H9 (cell line): ENCODE data around the gene DPH7. TPM values are rescaled to one million over a fixed set of nuclear protein-coding genes. Genes with fewer than 3 reads are reported as not detected.

Experiments used
- DNase-seq: peaks from one replicate; pipeline ENCODE4 v3.0.0-alpha.2; 2017
- H2AFZ ChIP-seq: one replicate; pipeline ENCODE4 v1.6.1; 2013; ENCODE audit warnings: mild to moderate bottlenecking, low read length, control low read depth, moderate library complexity
- H2AK5ac ChIP-seq: 2 replicates; pipeline ENCODE4 v1.6.1; 2013; ENCODE audit warnings: low read length, control low read depth, mixed read lengths; ENCODE audit not compliant: insufficient read length
- H2BK120ac ChIP-seq: one replicate; pipeline ENCODE4 v1.6.1; 2013; ENCODE audit warnings: low read depth, mild to moderate bottlenecking, low read length, control low read depth, inconsistent platforms; ENCODE audit not compliant: poor library complexity, severe bottlenecking
- H2BK12ac ChIP-seq: 2 replicates; pipeline ENCODE4 v1.6.1; 2013; ENCODE audit warnings: low read length, control low read depth, mixed read lengths, low read depth; ENCODE audit not compliant: insufficient read length
- H2BK15ac ChIP-seq: 2 replicates; pipeline ENCODE4 v1.6.1; 2013; ENCODE audit warnings: low read depth, low read length, control low read depth
- H2BK20ac ChIP-seq: one replicate; pipeline ENCODE4 v1.6.1; 2013; ENCODE audit warnings: low read depth, mild to moderate bottlenecking, low read length, control low read depth, inconsistent platforms; ENCODE audit not compliant: poor library complexity, severe bottlenecking
- H2BK5ac ChIP-seq: 2 replicates; pipeline ENCODE4 v1.6.1; 2013; ENCODE audit warnings: low read length, control low read depth, mixed read lengths; ENCODE audit not compliant: insufficient read length
- H3K14ac ChIP-seq: 2 replicates; pipeline ENCODE4 v1.6.1; 2013; ENCODE audit warnings: low read length, control low read depth; ENCODE audit not compliant: insufficient read depth
- H3K18ac ChIP-seq: 2 replicates; pipeline ENCODE4 v1.6.1; 2013; ENCODE audit warnings: low read depth, mild to moderate bottlenecking, mixed read lengths, low read length, control low read depth; ENCODE audit not compliant: insufficient read length
- H3K23ac ChIP-seq: 2 replicates; pipeline ENCODE4 v1.6.1; 2013; ENCODE audit warnings: low read length, control low read depth, mixed read lengths, low read depth; ENCODE audit not compliant: insufficient read length
- H3K23me2 ChIP-seq: 2 replicates; pipeline ENCODE4 v1.6.1; 2013; ENCODE audit warnings: low read depth, mild to moderate bottlenecking, mixed read lengths, low read length, control low read depth; ENCODE audit not compliant: insufficient read length, poor library complexity, severe bottlenecking
- H3K27ac ChIP-seq: 2 replicates; pipeline ENCODE4 v1.5.1; 2013; ENCODE audit warnings: low read length, control low read depth, mixed read lengths, low read depth; ENCODE audit not compliant: insufficient read length
- H3K27me3 ChIP-seq: 2 replicates; pipeline ENCODE4 v1.6.1; 2013; ENCODE audit warnings: low read length, control low read depth, inconsistent platforms; ENCODE audit not compliant: insufficient read depth
- H3K4ac ChIP-seq: 2 replicates; pipeline ENCODE4 v1.6.1; 2013; ENCODE audit warnings: low read depth, mild to moderate bottlenecking, control low read depth, inconsistent platforms, low read length, moderate library complexity
- H3K4me1 ChIP-seq: 2 replicates; pipeline ENCODE4 v1.6.1; 2013; ENCODE audit warnings: low read length, control low read depth, inconsistent platforms; ENCODE audit not compliant: insufficient read depth
- H3K4me2 ChIP-seq: 2 replicates; pipeline ENCODE4 v1.6.1; 2013; ENCODE audit warnings: low read length, control low read depth, mixed read lengths; ENCODE audit not compliant: insufficient read length, insufficient read depth
- H3K56ac ChIP-seq: 2 replicates; pipeline ENCODE4 v1.6.1; 2013; ENCODE audit warnings: low read depth, mild to moderate bottlenecking, mixed read lengths, low read length, control low read depth; ENCODE audit not compliant: insufficient read length
- H3K79me1 ChIP-seq: 2 replicates; pipeline ENCODE4 v1.6.1; 2013; ENCODE audit warnings: low read depth, mild to moderate bottlenecking, moderate library complexity, low read length, control low read depth, inconsistent platforms; ENCODE audit not compliant: insufficient read depth, poor library complexity, severe bottlenecking
- H3K79me2 ChIP-seq: 2 replicates; pipeline ENCODE4 v1.6.1; 2013; ENCODE audit warnings: low read length, control low read depth, inconsistent platforms; ENCODE audit not compliant: insufficient read depth
- H3K9ac ChIP-seq: 2 replicates; pipeline ENCODE4 v1.6.1; 2013; ENCODE audit warnings: low read length, control low read depth, mixed read lengths; ENCODE audit not compliant: insufficient read length; ENCODE audit errors: extremely low read depth
- H3K9me3 ChIP-seq: one replicate; pipeline ENCODE4 v1.6.1; 2013; ENCODE audit warnings: low read depth, low read length, inconsistent platforms; ENCODE audit not compliant: control insufficient read depth
- H3T11ph ChIP-seq: one replicate; pipeline ENCODE4 v1.6.1; 2013; ENCODE audit warnings: mild to moderate bottlenecking, low read length, control low read depth, inconsistent platforms
- H4K20me1 ChIP-seq: one replicate; pipeline ENCODE4 v1.6.1; 2013; ENCODE audit not compliant: control insufficient read depth, insufficient read length, insufficient read depth
- H4K5ac ChIP-seq: 2 replicates; pipeline ENCODE4 v1.6.1; 2013; ENCODE audit warnings: low read depth, mild to moderate bottlenecking, mixed read lengths, low read length, control low read depth; ENCODE audit not compliant: insufficient read length
- H4K8ac ChIP-seq: replicated peaks from 2 replicates; pipeline ENCODE4 v1.6.1; 2013; ENCODE audit warnings: low read length, control low read depth, mixed read lengths, low read depth; ENCODE audit not compliant: insufficient read length
- H4K91ac ChIP-seq: 2 replicates; pipeline ENCODE4 v1.6.1; 2013; ENCODE audit warnings: low read depth, mild to moderate bottlenecking, moderate library complexity, mixed read lengths, low read length, control low read depth; ENCODE audit not compliant: insufficient read length
- H3K27ac Mint-ChIP-seq, 3 experiments: 2 replicates in 2 of 3; 3 replicates in 1 of 3; pipeline ENCODE4 v1.8.0; 2020 to 2021; ENCODE audit warnings: mixed read lengths in 3 of 3, mild to moderate bottlenecking in 1 of 3, moderate library complexity in 1 of 3
- H3K27me3 Mint-ChIP-seq: 2 replicates; pipeline ENCODE4 v1.8.0; 2021; ENCODE audit warnings: low read depth, mild to moderate bottlenecking, moderate library complexity, mixed read lengths
- H3K36me3 Mint-ChIP-seq, 3 experiments: 2 replicates in 2 of 3; 3 replicates in 1 of 3; pipeline ENCODE4 v1.8.0; 2020 to 2021; ENCODE audit warnings: low read depth in 3 of 3, mixed read lengths in 3 of 3; ENCODE audit not compliant: insufficient read depth in 1 of 3
- H3K4me1 Mint-ChIP-seq, 2 experiments: 2 replicates each; pipeline ENCODE4 v1.8.0; 2020; ENCODE audit warnings: mixed read lengths in 2 of 2
- H3K4me3 Mint-ChIP-seq, 2 experiments: 2 replicates in 1 of 2; 3 replicates in 1 of 2; pipeline ENCODE4 v1.8.0; 2020 to 2021; ENCODE audit warnings: mild to moderate bottlenecking in 2 of 2, mixed read lengths in 2 of 2, moderate library complexity in 1 of 2
- H3K9me3 Mint-ChIP-seq, 2 experiments: 2 replicates in 1 of 2; 3 replicates in 1 of 2; pipeline ENCODE4 v1.8.0; 2020; ENCODE audit warnings: mild to moderate bottlenecking in 2 of 2, mixed read lengths in 2 of 2, moderate library complexity in 1 of 2
- CTCF ChIP-seq: fragments of 200-600 bp; sonication (generic); conservative IDR thresholded peaks from 3 replicates; pipeline ENCODE4 v1.8.0; 2021; ENCODE audit warnings: antibody characterized with exemption, mild to moderate bottlenecking
- WGBS: extraction: QIAGEN DNeasy Blood & Tissue Kit; methylation state at CpG from one replicate; pipeline ENCODE4 v1.1.7; 2013; ENCODE audit warnings: missing lambda C conversion rate, low lambda C conversion rate, mixed read lengths; ENCODE audit not compliant: insufficient read length; ENCODE audit errors: extremely low coverage; 5-methylcytosine and 5-hydroxymethylcytosine counted together
- total RNA-seq: library from RNA; stranded (reverse); gene quantifications from 2 replicates; pipeline ENCODE4 v1.2.1, GENCODE V29; 2021

The DPH7 gene
- total RNA-seq, 1 experiment from 2014 or later = 51.3 TPM

GRCh38 chr9:137592767-137593166 lies 14.0 kb upstream of the DPH7 start:
- no peak overlapping the region for H4K5ac ChIP-seq
- H3K9me3 ChIP-seq = no peaks in the 10 kb centered on the region
- no peak for TF ChIP-seq CTCF
- H3K9ac ChIP-seq = no peak overlapping the region
- H4K91ac ChIP-seq = no peak overlapping the region
- H3K14ac ChIP-seq = no peak overlapping the region; the same call in 1 of the 2 replicates
- no peak overlapping the region for H2BK120ac ChIP-seq
- peaks cover 9% of the 10 kb centered on the region for H3K23me2 ChIP-seq
- no peak overlapping the region for H3T11ph ChIP-seq
- Mint-ChIP-seq H3K27me3 (peaks cover 14% of the 10 kb centered on the region), H3K4me3 (no peak overlapping the region), H3K4me1 (peaks cover 5 to 14% of the 10 kb centered on the region in 2 experiments; a peak in 3 of 4 replicates), H3K9me3 (no peaks in the 10 kb centered on the region; a peak in 1 of 5 replicates), H3K36me3 (peaks cover 9 to 18% (median 11%) of the 10 kb centered on the region in 3 experiments; a peak in 6 of 7 replicates), H3K27ac (0 out of 7 replicates have a peak overlapping the region, but pooled peaks of 1 of the 3 experiments have one; percentile 77)
- H3K79me1 ChIP-seq = peaks cover 6% of the 10 kb centered on the region
- no peak overlapping the region for H2BK20ac ChIP-seq
- peaks cover 4% of the 10 kb centered on the region; the same call in 1 of the 2 replicates for H3K4me1 ChIP-seq
- H3K27ac ChIP-seq = no peak overlapping the region
- WGBS = no CpG with 5 or more reads among the region's 7 CpGs
- no peak overlapping the region for H2BK5ac ChIP-seq
- no peak overlapping the region for H2AFZ ChIP-seq
- no peak overlapping the region for H3K18ac ChIP-seq
- no peaks in the 10 kb centered on the region for H3K27me3 ChIP-seq
- no peak overlapping the region for H2BK15ac ChIP-seq
- H3K23ac ChIP-seq = no peak overlapping the region
- DNase-seq = no peak
- no peak overlapping the region for H2BK12ac ChIP-seq
- no peaks in the 10 kb centered on the region for H4K20me1 ChIP-seq
- no peak overlapping the region for H3K4me2 ChIP-seq
- H4K8ac ChIP-seq = no peak overlapping the region
- no peak overlapping the region for H2AK5ac ChIP-seq
- H3K4ac ChIP-seq = no peak overlapping the region
- no peak overlapping the region for H3K56ac ChIP-seq
- H3K79me2 ChIP-seq = peaks cover 4% of the 10 kb centered on the region; the same call in 1 of the 2 replicates
